Measurements from ENCODE around the gene BRWD1. TPM values are rescaled to one million over a fixed set of nuclear protein-coding genes. Genes with fewer than 3 reads are reported as not detected.

Gene BRWD1
- total and polyA plus RNA-seq, 2 of the 8 experiments (the other 6 are each of a cell fraction or from before 2014, with no cell fraction given), result 9.3 to 45.2 TPM

DNA sequence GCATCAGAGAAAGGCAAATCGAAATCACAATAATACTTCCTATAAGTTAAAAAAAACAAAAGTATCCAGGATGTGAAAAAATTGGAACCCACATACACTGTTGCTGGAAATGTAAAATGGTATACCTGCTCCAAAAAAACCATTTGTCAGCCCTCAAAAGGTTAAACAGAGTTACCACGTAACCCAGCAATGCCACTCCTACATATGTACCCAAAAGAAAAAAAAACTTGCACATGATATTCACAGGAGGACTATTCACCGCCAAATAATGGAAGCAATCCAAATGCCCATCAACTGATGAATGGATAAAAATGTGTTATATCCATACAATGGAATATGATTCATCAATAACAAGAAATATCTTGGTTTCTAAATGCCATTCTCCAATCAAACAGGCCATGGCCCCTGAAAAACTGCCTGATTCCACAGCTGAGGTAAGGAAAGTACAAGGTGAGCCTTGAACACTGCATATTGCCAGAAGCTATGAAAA lies 91.4 kb downstream of the BRWD1 start:
- no peaks in the 10 kb centered on the region for H3K4me1 ChIP-seq (replicated peaks in 1 of 4; ENCODE audit: control insufficient read depth in 3 of 4, insufficient read depth in 4 of 4, low read length in 3 of 4)
- H3K23me2 ChIP-seq (ENCODE audit: low read depth, low read length), result no peaks in the 10 kb centered on the region
- H3K9ac ChIP-seq (replicated peaks in 1 of 4; ENCODE audit: extremely low read depth in 1 of 4, low read depth in 3 of 4, low read length in 3 of 4), result no peak overlapping the region
- no peaks in the 10 kb centered on the region for H3K79me1 ChIP-seq (ENCODE audit: low read depth, low read length)
- H2AK5ac ChIP-seq (ENCODE audit: low read depth, low read length), result no peak overlapping the region
- CTCF ChIA-PET (ENCODE audit: partially characterized antibody), result interaction anchor here (0.7 kb wide), 1 partner anchor 41 kb away, joined by 3 read pairs; no protein-coding TSS in a partner anchor
- H2BK120ac ChIP-seq (replicated peaks; ENCODE audit: low read depth, low read length), result no peak overlapping the region
- H2BK15ac ChIP-seq (ENCODE audit: low read length), result no peak overlapping the region
- POLR2A ChIA-PET (ENCODE audit: partially characterized antibody), result interaction anchor here (0.8 kb wide), 1 partner anchor 15 kb away, joined by 3 read pairs; no protein-coding TSS in a partner anchor
- no peaks in the 10 kb centered on the region for H3K27me3 ChIP-seq (replicated peaks in 1 of 4; ENCODE audit: control insufficient read depth in 3 of 4, extremely low read depth in 1 of 4, insufficient read depth in 3 of 4, low read length in 3 of 4)
- no peak overlapping the region for H3K14ac ChIP-seq (ENCODE audit: insufficient read length)
- no peak overlapping the region for H4K91ac ChIP-seq (replicated peaks; ENCODE audit: insufficient read length, low read length)
- DNase-seq (ENCODE audit: low read depth in 1 of 2, low spot score in 2 of 2), result no peak
- H3K23ac ChIP-seq (ENCODE audit: insufficient read length), result no peak overlapping the region
- H2AFZ ChIP-seq (ENCODE audit: low read length), result no peak overlapping the region
- H2BK12ac ChIP-seq (ENCODE audit: low read depth, low read length), result no peak overlapping the region
- no peak overlapping the region for H3K27ac ChIP-seq (ENCODE audit: low read depth, low read length)
- WGBS, 2 experiments (ENCODE audit: extremely low coverage in 1 of 2, insufficient coverage in 1 of 2, insufficient read length in 1 of 2, insufficient replicate concordance in 2 of 2, low coverage in 1 of 2, low lambda C conversion rate in 2 of 2, missing lambda C conversion rate in 1 of 2), result 92% methylated on average over 3 of the region's 3 CpGs; no CpG with 5 or more reads in 1 of the 2 experiments
- no peak overlapping the region for H3K56ac ChIP-seq (replicated peaks; ENCODE audit: insufficient read length, low read depth, low read length)
- H4K20me1 ChIP-seq (replicated peaks in 1 of 2; ENCODE audit: control insufficient read depth in 1 of 2, insufficient read depth in 2 of 2, low read length in 2 of 2), result no peaks in the 10 kb centered on the region
- no peak overlapping the region for H2BK20ac ChIP-seq (ENCODE audit: low read length)
- H3K79me2 ChIP-seq (ENCODE audit: control insufficient read depth in 1 of 2, insufficient read depth in 2 of 2, low read length in 2 of 2), result no peaks in the 10 kb centered on the region
- H3K4me3 ChIP-seq (ENCODE audit: extremely low read depth in 1 of 4, insufficient read depth in 2 of 4, low read depth in 3 of 4, low read length in 4 of 4), result no peak overlapping the region
- no peak overlapping the region for H2BK5ac ChIP-seq (ENCODE audit: low read depth, low read length)
- H3K18ac ChIP-seq (ENCODE audit: extremely low read depth, low read length), result no peak overlapping the region
- H3K9me3 ChIP-seq (ENCODE audit: insufficient read depth in 2 of 2, low read depth in 1 of 2, low read length in 1 of 2), result no peaks in the 10 kb centered on the region
- no peak overlapping the region for H4K8ac ChIP-seq (ENCODE audit: extremely low read depth, insufficient read depth, low read length)
- peaks cover 0 to 58% (median 15%) of the 10 kb centered on the region in 4 experiments for H3K36me3 ChIP-seq (ENCODE audit: control insufficient read depth in 2 of 4, insufficient read depth in 4 of 4, low read length in 3 of 4)
- H4K5ac ChIP-seq (ENCODE audit: insufficient read length, low read depth, low read length), result no peak overlapping the region
- H3K4me2 ChIP-seq (ENCODE audit: insufficient read depth in 1 of 2, low read depth in 2 of 2, low read length in 2 of 2), result no peak overlapping the region
- no peak overlapping the region for H3K4ac ChIP-seq (replicated peaks; ENCODE audit: insufficient read length, low read depth, low read length)
- no peak for FAIRE-seq

Measured in H1 (cell line).